SK-N-SH (cell line): ENCODE data around the gene FRMD1.

ENCODE experiments used
- CTCF ChIP-seq: fragments of 200-600 bp; sonication (generic); IDR thresholded peaks from 2 replicates; pipeline ENCODE4 v1.6.1; 2017; ENCODE audit warnings: antibody characterized with exemption, mild to moderate bottlenecking, moderate library complexity
- EP300 ChIP-seq, 2 experiments: IDR thresholded peaks; 2 replicates each; pipeline versions ENCODE4 v1.4.0 to v1.6.1; 2012; ENCODE audit warnings: borderline replicate concordance in 1 of 2, low read depth in 1 of 2, low read length in 1 of 2
- EZH2phosphoT487 ChIP-seq: fragments of 200-600 bp; sonication (generic); IDR thresholded peaks from 2 replicates; pipeline ENCODE4 v1.6.1; 2017; ENCODE audit warnings: low read depth, mixed run types, mild to moderate bottlenecking, antibody characterized with exemption, moderate library complexity, borderline replicate concordance
- GATA2 ChIP-seq: sonication (generic); formaldehyde crosslinking; IDR thresholded peaks from 2 replicates; pipeline ENCODE4 v1.5.0; 2020; ENCODE audit warnings: mild to moderate bottlenecking, missing genetic modification reagents
- MAX ChIP-seq: IDR thresholded peaks from 2 replicates; pipeline ENCODE4 v1.4.0; 2012; ENCODE audit warnings: low read depth
- NFIC ChIP-seq: IDR thresholded peaks from 2 replicates; pipeline ENCODE4 v1.4.0; 2012; ENCODE audit warnings: borderline replicate concordance
- PBX3 ChIP-seq: IDR thresholded peaks from 2 replicates; pipeline ENCODE4; 2012
- POLR2AphosphoS5 ChIP-seq: IDR thresholded peaks from 2 replicates; pipeline ENCODE4 v1.6.1; 2012; ENCODE audit warnings: low read depth, low read length
- RAD21 ChIP-seq: IDR thresholded peaks from 2 replicates; pipeline ENCODE4 v1.6.1; 2012; ENCODE audit warnings: mild to moderate bottlenecking, low read length
- REST ChIP-seq: IDR thresholded peaks from 2 replicates; pipeline ENCODE4 v1.6.1; 2012; ENCODE audit warnings: mild to moderate bottlenecking, low read depth, low read length, moderate library complexity
- SMC3 ChIP-seq: IDR thresholded peaks from 2 replicates; pipeline ENCODE4 v1.6.1; 2012; ENCODE audit warnings: low read depth, low read length, improper control_type of control experiment
- TEAD4 ChIP-seq: IDR thresholded peaks from 2 replicates; pipeline ENCODE4 v1.4.0; 2012; ENCODE audit warnings: mild to moderate bottlenecking, borderline replicate concordance; ENCODE audit not compliant: insufficient read depth
- YY1 ChIP-seq: IDR thresholded peaks from 2 replicates; pipeline ENCODE4 v1.4.0; 2012; ENCODE audit warnings: low read depth, mild to moderate bottlenecking

- TF ChIP-seq TEAD4: no peak
- TF ChIP-seq CTCF: no peak
- TF ChIP-seq EP300 (IDR thresholded peaks at IDR 0.05; ENCODE audit: borderline replicate concordance in 1 of 2, low read depth in 1 of 2, low read length in 1 of 2): no peak
- TF ChIP-seq MAX: no peak
- no peak for TF ChIP-seq REST
- no peak for TF ChIP-seq RAD21
- no peak for TF ChIP-seq POLR2AphosphoS5
- no peak for TF ChIP-seq YY1
- TF ChIP-seq NFIC: no peak
- no peak for TF ChIP-seq EZH2phosphoT487
- no peak for TF ChIP-seq SMC3
- TF ChIP-seq PBX3: no peak
- TF ChIP-seq GATA2: no peak
Measured at GRCh38 chr6:168121303-168121665, 42.3 kb upstream of the FRMD1 start.
